Parathyroid adenoma (tissue), 2 donors: ENCODE data around the gene POTEF.
"Not testable (repeated sequence)": the region's sequence is repeated elsewhere in the genome, so short reads cannot be mapped to it uniquely, and the experiment has no call there.

Experiments used
- H2AFZ ChIP-seq: fragments of 300-600 bp; sonication (generic); one replicate; pipeline ENCODE4 v1.7.0; 2017; ENCODE audit warnings: antibody characterized with exemption, mild to moderate bottlenecking
- H3K27ac ChIP-seq: fragments of 300-600 bp; sonication (generic); one replicate; pipeline ENCODE4 v1.7.0; 2017
- H3K27me3 ChIP-seq: fragments of 300-600 bp; sonication (generic); one replicate; pipeline ENCODE4 v1.7.0; 2017; ENCODE audit warnings: low read length; ENCODE audit not compliant: control insufficient read depth, insufficient read depth
- H3K36me3 ChIP-seq: fragments of 300-600 bp; sonication (generic); one replicate; pipeline ENCODE4 v1.7.0; 2017; ENCODE audit warnings: low read length; ENCODE audit not compliant: control insufficient read depth, insufficient read depth
- H3K4me1 ChIP-seq: fragments of 300-600 bp; sonication (generic); one replicate; pipeline ENCODE4 v1.7.0; 2017; ENCODE audit warnings: control low read depth
- H3K4me2 ChIP-seq: fragments of 300-600 bp; sonication (generic); one replicate; pipeline ENCODE4 v1.7.0; 2017; ENCODE audit warnings: low read length
- H3K4me3 ChIP-seq: fragments of 300-600 bp; sonication (generic); one replicate; pipeline ENCODE4 v1.7.0; 2017; ENCODE audit warnings: low read depth, low read length
- H3K79me2 ChIP-seq: fragments of 300-600 bp; sonication (generic); one replicate; pipeline ENCODE4 v1.7.0; 2017; ENCODE audit warnings: control low read depth
- H3K9ac ChIP-seq: fragments of 300-600 bp; sonication (generic); one replicate; pipeline ENCODE4 v1.7.0; 2017; ENCODE audit warnings: mild to moderate bottlenecking
- H3K9me3 ChIP-seq: fragments of 300-600 bp; sonication (generic); one replicate; pipeline ENCODE4 v1.7.0; 2017; ENCODE audit warnings: low read length; ENCODE audit not compliant: control insufficient read depth
- donor health status: primary hyperparathyroidism.

POTEF gene

GRCh38 chr2:130141645-130142370 lies 12.8 kb upstream of the POTEF start:
- not testable (repeated sequence) for H3K27me3 ChIP-seq, H3K4me1 ChIP-seq, H3K4me2 ChIP-seq

GRCh38 chr2:130141002-130141401 lies 12.0 kb upstream of the POTEF start:
- not testable (repeated sequence) for H3K27me3 ChIP-seq, H3K4me2 ChIP-seq, H3K4me3 ChIP-seq, H2AFZ ChIP-seq, H3K4me1 ChIP-seq, H3K9me3 ChIP-seq, H3K79me2 ChIP-seq, H3K36me3 ChIP-seq, H3K9ac ChIP-seq, H3K27ac ChIP-seq

More at GRCh38 chr2:130141645-130142370, 12.8 kb upstream of the POTEF start:
- H2AFZ ChIP-seq, H3K27ac ChIP-seq, H3K9me3 ChIP-seq, H3K79me2 ChIP-seq, H3K36me3 ChIP-seq, H3K4me3 ChIP-seq, H3K9ac ChIP-seq: not testable (repeated sequence)

GRCh38 chr2:130140516-130140915 lies 11.5 kb upstream of the POTEF start:
- not testable (repeated sequence) for H3K36me3 ChIP-seq, H3K9me3 ChIP-seq, H3K27me3 ChIP-seq, H3K4me1 ChIP-seq, H3K27ac ChIP-seq, H3K79me2 ChIP-seq, H3K9ac ChIP-seq, H3K4me2 ChIP-seq, H3K4me3 ChIP-seq, H2AFZ ChIP-seq

DNA sequence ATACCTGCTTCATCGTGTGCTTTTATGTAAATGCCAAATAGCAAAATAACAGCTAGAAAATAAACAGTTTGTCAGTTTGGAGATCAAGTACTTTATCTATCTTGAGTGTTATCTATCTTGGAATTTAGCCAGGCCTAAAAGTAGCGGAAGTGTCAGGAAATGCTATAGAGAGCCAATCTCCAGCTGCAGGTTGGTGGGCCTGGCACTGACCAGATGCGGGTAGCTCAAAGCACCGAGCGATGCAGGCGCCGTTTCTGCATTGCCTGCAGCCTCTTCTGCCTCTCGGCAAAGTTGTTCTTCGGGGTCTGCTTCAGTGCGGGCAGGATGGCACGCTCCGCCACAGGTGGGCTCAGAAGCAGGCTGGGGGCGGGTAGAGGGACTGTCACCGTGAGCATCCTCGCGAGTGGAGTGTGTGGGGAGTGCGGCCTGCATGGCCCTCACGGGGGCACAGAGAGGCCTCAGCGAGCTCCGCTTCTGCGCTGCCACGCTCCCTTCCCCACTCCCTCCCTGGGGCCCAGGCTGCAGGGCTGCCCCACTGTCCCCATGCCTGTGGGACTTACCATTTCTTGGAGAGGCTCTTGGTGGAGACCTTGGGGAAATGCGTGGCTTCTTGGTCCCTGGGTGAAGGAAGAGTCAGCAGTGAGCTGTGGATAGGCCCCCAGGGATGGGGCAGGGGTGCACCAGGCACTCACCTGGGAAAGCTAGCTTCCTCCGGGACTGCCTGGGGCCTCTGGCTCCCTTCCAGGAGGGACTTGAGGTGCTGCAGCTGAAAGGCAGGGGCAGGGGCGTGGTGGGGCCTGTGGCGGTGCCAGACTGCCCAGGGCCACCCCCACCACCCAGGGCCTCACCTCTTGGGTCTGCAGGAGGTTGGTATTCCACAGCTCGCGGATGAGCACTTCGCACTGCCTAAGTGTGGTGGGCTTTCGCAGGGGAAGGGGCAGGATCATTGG lies 10.6 kb upstream of the POTEF start:
- H3K4me3 ChIP-seq, H3K27me3 ChIP-seq, H3K9ac ChIP-seq, H3K4me1 ChIP-seq, H3K27ac ChIP-seq, H3K79me2 ChIP-seq, H3K36me3 ChIP-seq, H3K4me2 ChIP-seq, H3K9me3 ChIP-seq, H2AFZ ChIP-seq: not testable (repeated sequence)

DNA sequence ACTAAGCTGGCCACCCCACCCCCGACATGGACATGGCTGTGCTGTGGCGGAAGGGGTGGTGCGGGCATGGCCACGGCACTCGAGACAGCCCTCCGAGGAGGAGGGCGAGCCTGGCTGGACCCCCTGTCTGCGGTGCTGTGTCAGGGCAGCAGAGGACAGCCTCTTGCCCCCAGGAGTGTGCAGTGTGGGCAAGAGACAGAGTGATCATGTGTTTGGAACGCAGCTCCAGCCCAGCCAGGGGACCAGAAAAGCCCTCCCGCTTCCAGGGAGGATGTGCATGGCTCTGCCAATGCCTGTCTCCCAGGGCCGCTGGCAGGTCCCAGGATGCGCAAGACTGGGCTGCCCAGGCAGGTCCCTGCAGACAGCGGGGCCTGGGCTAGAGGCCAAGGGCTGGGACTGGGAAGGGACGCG lies 9.8 kb upstream of the POTEF start:
- not testable (repeated sequence) for H3K4me3 ChIP-seq, H3K9ac ChIP-seq, H3K9me3 ChIP-seq, H2AFZ ChIP-seq, H3K4me2 ChIP-seq, H3K4me1 ChIP-seq, H3K27ac ChIP-seq, H3K36me3 ChIP-seq, H3K27me3 ChIP-seq, H3K79me2 ChIP-seq

DNA sequence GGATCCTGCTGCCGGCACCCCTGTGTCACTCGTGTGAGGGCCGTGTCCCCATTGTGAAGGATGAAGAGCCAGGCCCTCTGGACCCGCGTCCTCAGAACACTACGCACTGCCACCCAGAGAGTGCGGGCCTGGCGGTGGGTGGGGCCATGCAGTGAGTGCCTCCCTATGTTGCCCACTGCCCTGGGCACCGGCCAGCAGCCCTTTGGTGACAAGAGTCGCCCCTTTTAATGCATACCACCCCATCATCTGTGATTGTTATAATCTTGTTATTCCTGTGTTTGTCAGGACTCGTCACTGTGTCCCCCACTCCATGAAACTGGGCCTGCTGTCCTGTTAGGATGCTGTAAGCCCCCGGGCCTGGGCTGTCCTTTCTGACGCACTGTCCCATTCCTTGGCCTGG lies 9.3 kb upstream of the POTEF start:
- not testable (repeated sequence) for H3K4me3 ChIP-seq, H3K9ac ChIP-seq, H2AFZ ChIP-seq, H3K4me1 ChIP-seq, H3K27ac ChIP-seq, H3K9me3 ChIP-seq, H3K36me3 ChIP-seq, H3K4me2 ChIP-seq, H3K27me3 ChIP-seq, H3K79me2 ChIP-seq

GRCh38 chr2:130137118-130137517 lies 8.1 kb upstream of the POTEF start:
- H2AFZ ChIP-seq, H3K27ac ChIP-seq, H3K4me3 ChIP-seq, H3K27me3 ChIP-seq, H3K79me2 ChIP-seq, H3K9ac ChIP-seq, H3K9me3 ChIP-seq, H3K4me2 ChIP-seq, H3K36me3 ChIP-seq, H3K4me1 ChIP-seq: not testable (repeated sequence)

GRCh38 chr2:130136546-130136945 lies 7.5 kb upstream of the POTEF start:
- not testable (repeated sequence) for H3K36me3 ChIP-seq, H3K9ac ChIP-seq, H3K27me3 ChIP-seq, H3K4me2 ChIP-seq, H3K4me1 ChIP-seq, H3K79me2 ChIP-seq, H2AFZ ChIP-seq, H3K9me3 ChIP-seq, H3K27ac ChIP-seq, H3K4me3 ChIP-seq
